HepG2 (cell line): ENCODE data around the gene IDH3G. TPM values are rescaled to one million over a fixed set of nuclear protein-coding genes. Genes with fewer than 3 reads are reported as not detected.

Experiments used
- RARA ChIP-seq: IDR thresholded peaks from 2 replicates; pipeline ENCODE4 v1.6.1; 2016; ENCODE audit warnings: missing genetic modification reagents, missing compliant biosample characterization
- polyA plus RNA-seq, 8 experiments: library from polyadenylated mRNA; depleted of rRNA in 3 of 8; stranded (reverse) in 7 of 8; unstranded in 1 of 8; fragments of >200 nt; fragmentation: Illumina TruSeq in 4 of 8; extraction: Trizol in 4 of 8; gene quantifications; 2 replicates each; pipeline versions ENCODE4 v1.2.1 to v1.2.3, GENCODE V29; 2011 to 2016; ENCODE audit warnings: low read depth in 4 of 8, missing spikeins in 1 of 8, mixed read lengths in 1 of 8; ENCODE audit not compliant: insufficient read depth in 1 of 8
- total RNA-seq, 5 experiments: library from RNA; depleted of rRNA; stranded (reverse); fragments of >200 nt; fragmentation: Illumina TruSeq; extraction: Trizol; gene quantifications; 2 replicates each; pipeline ENCODE4 v1.2.3, GENCODE V29; 2016; ENCODE audit warnings: low read depth in 1 of 5
- TF ChIP-seq, protein P1 (sequence below), 2 experiments: fragments of 450-650 bp in 1 of 2; sonication (generic) in 1 of 2; formaldehyde crosslinking in 1 of 2; IDR thresholded peaks; 2 replicates each; pipeline versions ENCODE4 v1.6.1 to v1.8.0; 2016 to 2022; ENCODE audit warnings: antibody characterized with exemption in 1 of 2, mild to moderate bottlenecking in 1 of 2, missing genetic modification reagents in 1 of 2

Gene IDH3G
- total and polyA plus RNA-seq, 2 of the 13 experiments (the other 11 are each of a cell fraction or from before 2014, with no cell fraction given) = 18.7 to 35.5 TPM

DNA sequence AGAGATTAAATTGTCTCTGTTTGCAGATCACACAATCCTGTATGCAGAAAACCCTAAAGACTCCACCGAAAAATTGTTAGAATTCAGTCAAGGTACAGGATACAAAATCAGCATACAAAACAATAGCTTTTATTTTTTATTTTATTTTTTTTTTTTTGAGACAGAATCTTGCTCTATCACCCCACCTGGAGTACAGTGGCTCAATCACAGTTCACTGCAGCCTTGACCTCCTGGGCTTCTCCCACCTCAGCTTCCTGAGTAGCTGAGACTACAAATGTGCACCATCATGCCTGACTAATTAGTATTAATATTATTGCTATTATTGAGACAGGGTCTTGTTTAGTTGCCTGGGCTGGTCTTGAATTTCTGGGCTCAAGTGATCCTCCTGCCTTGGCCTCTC, 39.0 kb downstream of the IDH3G start (continued):
- TF ChIP-seq, protein P1, sequence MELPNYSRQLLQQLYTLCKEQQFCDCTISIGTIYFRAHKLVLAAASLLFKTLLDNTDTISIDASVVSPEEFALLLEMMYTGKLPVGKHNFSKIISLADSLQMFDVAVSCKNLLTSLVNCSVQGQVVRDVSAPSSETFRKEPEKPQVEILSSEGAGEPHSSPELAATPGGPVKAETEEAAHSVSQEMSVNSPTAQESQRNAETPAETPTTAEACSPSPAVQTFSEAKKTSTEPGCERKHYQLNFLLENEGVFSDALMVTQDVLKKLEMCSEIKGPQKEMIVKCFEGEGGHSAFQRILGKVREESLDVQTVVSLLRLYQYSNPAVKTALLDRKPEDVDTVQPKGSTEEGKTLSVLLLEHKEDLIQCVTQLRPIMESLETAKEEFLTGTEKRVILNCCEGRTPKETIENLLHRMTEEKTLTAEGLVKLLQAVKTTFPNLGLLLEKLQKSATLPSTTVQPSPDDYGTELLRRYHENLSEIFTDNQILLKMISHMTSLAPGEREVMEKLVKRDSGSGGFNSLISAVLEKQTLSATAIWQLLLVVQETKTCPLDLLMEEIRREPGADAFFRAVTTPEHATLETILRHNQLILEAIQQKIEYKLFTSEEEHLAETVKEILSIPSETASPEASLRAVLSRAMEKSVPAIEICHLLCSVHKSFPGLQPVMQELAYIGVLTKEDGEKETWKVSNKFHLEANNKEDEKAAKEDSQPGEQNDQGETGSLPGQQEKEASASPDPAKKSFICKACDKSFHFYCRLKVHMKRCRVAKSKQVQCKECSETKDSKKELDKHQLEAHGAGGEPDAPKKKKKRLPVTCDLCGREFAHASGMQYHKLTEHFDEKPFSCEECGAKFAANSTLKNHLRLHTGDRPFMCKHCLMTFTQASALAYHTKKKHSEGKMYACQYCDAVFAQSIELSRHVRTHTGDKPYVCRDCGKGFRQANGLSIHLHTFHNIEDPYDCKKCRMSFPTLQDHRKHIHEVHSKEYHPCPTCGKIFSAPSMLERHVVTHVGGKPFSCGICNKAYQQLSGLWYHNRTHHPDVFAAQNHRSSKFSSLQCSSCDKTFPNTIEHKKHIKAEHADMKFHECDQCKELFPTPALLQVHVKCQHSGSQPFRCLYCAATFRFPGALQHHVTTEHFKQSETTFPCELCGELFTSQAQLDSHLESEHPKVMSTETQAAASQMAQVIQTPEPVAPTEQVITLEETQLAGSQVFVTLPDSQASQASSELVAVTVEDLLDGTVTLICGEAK (IDR thresholded peaks at IDR 0.05) = no peak
- TF ChIP-seq, protein P1 (CRISPR knock-in tag; IDR thresholded peaks at IDR 0.05) = no peak
- TF ChIP-seq RARA (CRISPR knock-in tag) = 0 out of 2 replicates have a peak, but pooled peaks have one; percentile 25
